VCaP (cell line): ENCODE measurements around the gene CTXN1.

Experiments used
- H3K27ac ChIP-seq: fragments of 450-650 bp; 2 replicates; pipeline ENCODE4 v1.5.1; 2017
- CTCF ChIP-seq: fragments of 450-650 bp; conservative IDR thresholded peaks from 2 replicates; pipeline ENCODE4 v1.5.1; 2017; ENCODE audit warnings: mild to moderate bottlenecking, moderate library complexity

The CTXN1 gene

GRCh38 chr19:7905268-7905667 lies 20.7 kb downstream of the CTXN1 start:
- peak overlapping the region; percentile 80; the same call in 1 of the 2 replicates for H3K27ac ChIP-seq
- TF ChIP-seq CTCF, result no peak

- no peak for TF ChIP-seq CTCF
- peak overlapping the region; percentile 80 for H3K27ac ChIP-seq
Observed at GRCh38 chr19:7904074-7905020, 21.6 kb downstream of the CTXN1 start.

GRCh38 chr19:7903244-7904073 lies 22.5 kb downstream of the CTXN1 start, which contains the start of gene MAP2K7:
Gene MAP2K7 (plus strand): TSS chr19:7903877. CDS start chr19:7903945, 68 bp downstream.
- H3K27ac ChIP-seq, result peak within 1 kb of the TSS; percentile 80
- TF ChIP-seq CTCF, result peak; percentile 75

GRCh38 chr19:7902796-7903243 lies 23.1 kb downstream of the CTXN1 start:
- H3K27ac ChIP-seq, result peak overlapping the region; percentile 80
- no peak for TF ChIP-seq CTCF

GRCh38 chr19:7901337-7901736 lies 24.6 kb downstream of the CTXN1 start:
- no peak overlapping the region for H3K27ac ChIP-seq
- TF ChIP-seq CTCF, result no peak

- no peak for TF ChIP-seq CTCF
Observed at GRCh38 chr19:7900931-7901330, 25.0 kb downstream of the CTXN1 start.

GRCh38 chr19:7900401-7900870 lies 25.5 kb downstream of the CTXN1 start:
- H3K27ac ChIP-seq, result no peak overlapping the region
- no peak for TF ChIP-seq CTCF

More at GRCh38 chr19:7900931-7901330, 25.0 kb downstream of the CTXN1 start:
- H3K27ac ChIP-seq, result no peak overlapping the region
